ENCODE data around the gene CAPN1.

DNA sequence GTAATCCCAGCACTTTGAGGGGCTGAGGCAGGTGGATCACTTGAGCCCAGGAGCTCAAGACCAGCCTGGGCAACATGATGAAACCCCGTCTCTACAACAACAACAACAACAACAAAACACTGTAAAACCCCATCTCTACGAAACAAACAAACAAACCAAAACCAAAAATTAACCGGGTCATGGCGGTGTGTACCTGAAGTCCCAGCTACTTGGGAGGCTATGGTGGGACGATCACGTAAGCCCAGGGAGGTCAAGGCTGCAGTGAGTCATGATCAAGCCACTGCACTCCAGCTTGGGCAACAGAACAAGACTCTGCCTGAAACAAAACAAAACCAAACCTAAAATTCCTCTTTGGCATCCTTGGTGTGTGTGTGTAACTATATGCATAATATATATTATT is 73.0 kb downstream of the CAPN1 start:
- TF ChIP-seq, protein P1, sequence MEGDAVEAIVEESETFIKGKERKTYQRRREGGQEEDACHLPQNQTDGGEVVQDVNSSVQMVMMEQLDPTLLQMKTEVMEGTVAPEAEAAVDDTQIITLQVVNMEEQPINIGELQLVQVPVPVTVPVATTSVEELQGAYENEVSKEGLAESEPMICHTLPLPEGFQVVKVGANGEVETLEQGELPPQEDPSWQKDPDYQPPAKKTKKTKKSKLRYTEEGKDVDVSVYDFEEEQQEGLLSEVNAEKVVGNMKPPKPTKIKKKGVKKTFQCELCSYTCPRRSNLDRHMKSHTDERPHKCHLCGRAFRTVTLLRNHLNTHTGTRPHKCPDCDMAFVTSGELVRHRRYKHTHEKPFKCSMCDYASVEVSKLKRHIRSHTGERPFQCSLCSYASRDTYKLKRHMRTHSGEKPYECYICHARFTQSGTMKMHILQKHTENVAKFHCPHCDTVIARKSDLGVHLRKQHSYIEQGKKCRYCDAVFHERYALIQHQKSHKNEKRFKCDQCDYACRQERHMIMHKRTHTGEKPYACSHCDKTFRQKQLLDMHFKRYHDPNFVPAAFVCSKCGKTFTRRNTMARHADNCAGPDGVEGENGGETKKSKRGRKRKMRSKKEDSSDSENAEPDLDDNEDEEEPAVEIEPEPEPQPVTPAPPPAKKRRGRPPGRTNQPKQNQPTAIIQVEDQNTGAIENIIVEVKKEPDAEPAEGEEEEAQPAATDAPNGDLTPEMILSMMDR (IDR thresholded peaks at IDR 0.05): no peak
- TF ChIP-seq POLR2AphosphoS5 (IDR thresholded peaks at IDR 0.05; ENCODE audit: low read depth, low read length): no peak
- TF ChIP-seq SIN3A (IDR thresholded peaks at IDR 0.05; ENCODE audit: borderline replicate concordance, insufficient read depth, low read depth, low read length): no peak
- no peak for TF ChIP-seq TCF7L2 (IDR thresholded peaks at IDR 0.05; ENCODE audit: low read depth, low read length)

Data from Panc1 (cell line).